NCI-H446 treated with DMSO at 0.1 percent for 48 hours (cell line): ENCODE data around the gene PRRG4.
"Not testable (repeated sequence)": the region's sequence is repeated elsewhere in the genome, so short reads cannot be mapped to it uniquely, and the experiment has no call there.

ENCODE experiments used
- DNase-seq: peaks from one replicate; lab custom pipeline; 2025; lab: John Stamatoyannopoulos, UW

PRRG4 gene

DNA sequence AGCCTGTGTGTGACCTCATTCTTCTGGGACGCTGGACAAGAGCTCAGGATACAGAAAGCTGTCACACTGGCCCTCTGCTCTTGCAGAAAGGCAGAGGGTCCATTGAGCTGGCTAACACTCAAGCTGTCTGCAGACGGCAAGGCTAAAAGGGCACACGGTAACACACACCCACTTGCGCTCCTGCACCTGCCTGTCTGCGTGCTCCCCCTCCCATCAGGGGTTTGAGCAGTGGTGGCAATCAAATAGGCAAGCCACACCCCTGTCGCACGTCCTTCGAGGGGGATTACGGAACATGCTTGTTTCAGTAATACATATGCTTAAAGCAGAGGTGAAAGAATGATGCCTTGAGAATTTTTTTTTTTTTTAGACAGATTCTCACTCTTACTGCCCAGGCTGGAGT is 55.8 kb downstream of the PRRG4 start:
- no peak for DNase-seq

DNA sequence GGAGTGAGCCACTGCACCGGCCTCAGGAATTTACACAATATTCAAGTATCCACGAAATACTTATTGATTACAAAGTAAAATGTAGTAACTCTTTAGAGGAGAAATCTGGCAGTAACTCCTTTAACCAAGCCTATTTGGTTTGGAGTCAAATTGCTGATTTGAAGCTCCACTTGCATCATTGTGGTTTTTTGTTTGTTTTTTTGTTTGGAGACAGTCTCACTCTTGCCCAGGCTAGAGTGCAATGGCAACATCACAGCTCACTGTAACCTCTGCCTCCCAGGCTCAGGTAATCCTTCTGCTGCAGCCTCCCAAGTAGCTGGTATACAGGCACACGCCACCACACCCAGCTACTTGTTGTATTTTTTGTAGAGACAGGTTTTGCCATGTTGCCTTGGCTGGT is 56.5 kb downstream of the PRRG4 start:
- no peak for DNase-seq

DNA sequence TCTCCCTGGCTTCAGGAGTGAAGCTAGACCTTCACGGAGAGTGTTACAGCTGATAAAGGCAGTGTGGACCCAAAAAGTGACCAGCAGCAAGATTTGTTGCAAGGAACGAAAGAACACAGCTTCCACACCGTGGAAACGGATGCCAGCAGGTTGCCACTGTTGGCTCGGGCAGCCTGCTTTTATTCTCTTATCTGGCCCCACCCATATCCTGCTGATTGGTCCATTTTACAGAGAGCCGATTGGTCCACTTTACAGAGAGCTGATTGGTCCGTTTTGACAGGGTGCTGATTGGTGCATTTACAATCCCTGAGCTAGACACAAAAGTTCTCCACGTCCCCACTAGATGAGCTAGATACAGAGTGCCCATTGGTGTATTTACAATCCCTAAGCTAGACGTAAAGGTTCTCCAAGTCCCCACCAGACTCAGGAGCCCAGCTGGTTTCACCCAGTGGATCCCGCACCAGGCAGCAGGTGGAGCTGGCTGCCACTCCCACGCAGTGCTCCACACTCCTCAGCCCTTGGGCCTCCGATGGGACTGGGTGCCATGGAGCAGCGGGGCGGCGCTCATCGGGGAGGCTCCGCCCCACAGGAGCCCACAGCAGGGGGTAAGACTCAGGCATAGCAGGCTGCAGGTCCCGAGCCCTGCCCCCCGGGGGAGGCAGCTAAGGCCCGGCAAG is 58.1 kb downstream of the PRRG4 start:
- not testable (repeated sequence) for DNase-seq

DNA sequence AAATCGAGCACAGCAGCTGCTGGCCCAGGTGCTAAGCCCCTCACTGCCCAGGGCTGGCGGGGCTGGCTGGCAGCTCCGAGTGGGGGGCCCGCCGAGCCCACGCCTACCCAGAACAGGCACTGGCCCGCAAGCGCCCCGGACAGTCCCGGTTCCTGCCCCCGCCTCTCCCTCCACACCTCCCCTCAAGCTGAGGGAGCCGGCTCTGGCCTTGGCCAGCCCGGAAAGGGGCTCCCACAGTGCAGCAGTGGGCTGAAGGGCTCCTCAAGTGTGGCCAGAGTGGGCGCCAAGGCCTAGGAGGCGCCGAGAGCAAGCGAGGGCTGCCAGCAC is 58.6 kb downstream of the PRRG4 start:
- not testable (repeated sequence) for DNase-seq

DNA sequence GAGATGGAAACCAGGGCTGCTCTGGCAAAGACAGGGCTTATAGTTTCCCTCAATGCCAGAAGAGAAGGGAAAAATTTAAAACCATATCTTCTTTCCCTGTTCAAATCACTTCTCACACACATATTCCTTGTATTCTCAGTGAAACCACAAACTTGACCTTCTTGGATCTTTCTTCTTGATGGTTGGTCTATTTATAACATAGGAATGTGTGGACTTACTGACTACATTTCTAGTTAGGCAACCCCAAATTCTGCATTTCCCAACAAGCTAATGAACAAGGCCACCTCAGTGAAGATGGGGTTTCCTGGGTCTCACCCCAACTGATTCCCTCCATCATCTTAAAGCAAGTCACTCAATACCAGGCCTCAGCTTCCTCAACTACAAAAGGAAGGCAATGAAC is 59.1 kb downstream of the PRRG4 start:
- DNase-seq = no peak

DNA sequence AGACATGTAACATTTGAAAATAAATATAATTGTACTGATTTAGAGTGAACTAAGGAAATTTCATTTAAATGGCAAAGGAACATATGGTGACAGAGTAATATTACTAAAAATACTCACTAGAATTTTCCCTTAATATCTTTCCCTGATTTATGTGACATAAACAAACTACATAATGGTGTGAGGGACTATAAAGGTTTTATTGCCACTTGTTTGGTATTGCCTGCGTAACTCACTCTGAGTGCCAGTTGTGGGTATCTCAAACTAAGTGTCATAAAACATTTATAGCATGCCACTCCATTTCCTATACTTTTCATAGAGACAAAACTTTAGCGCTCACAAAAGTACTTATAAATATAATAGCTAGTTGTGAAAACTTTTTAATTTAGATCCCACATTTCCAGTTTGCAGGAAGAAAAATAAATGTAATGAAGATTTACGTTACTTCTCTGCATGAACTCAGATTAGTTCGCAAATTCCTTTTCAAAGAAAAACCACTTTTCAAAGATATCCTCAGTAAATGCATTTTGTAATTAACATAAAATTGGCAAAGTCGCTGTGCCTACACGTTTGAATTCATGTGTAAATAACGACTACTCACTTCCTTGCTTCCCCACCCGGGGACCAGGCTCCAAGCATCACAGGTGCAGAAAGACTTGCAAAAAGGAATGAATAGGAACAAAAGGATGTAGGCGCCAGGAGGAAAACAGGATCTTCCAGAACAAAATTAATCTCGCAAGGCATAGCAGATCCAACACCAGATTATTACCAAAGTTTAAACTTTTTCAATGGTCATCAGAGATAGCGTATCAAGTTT is 61.3 kb downstream of the PRRG4 start:
- DNase-seq = no peak

DNA sequence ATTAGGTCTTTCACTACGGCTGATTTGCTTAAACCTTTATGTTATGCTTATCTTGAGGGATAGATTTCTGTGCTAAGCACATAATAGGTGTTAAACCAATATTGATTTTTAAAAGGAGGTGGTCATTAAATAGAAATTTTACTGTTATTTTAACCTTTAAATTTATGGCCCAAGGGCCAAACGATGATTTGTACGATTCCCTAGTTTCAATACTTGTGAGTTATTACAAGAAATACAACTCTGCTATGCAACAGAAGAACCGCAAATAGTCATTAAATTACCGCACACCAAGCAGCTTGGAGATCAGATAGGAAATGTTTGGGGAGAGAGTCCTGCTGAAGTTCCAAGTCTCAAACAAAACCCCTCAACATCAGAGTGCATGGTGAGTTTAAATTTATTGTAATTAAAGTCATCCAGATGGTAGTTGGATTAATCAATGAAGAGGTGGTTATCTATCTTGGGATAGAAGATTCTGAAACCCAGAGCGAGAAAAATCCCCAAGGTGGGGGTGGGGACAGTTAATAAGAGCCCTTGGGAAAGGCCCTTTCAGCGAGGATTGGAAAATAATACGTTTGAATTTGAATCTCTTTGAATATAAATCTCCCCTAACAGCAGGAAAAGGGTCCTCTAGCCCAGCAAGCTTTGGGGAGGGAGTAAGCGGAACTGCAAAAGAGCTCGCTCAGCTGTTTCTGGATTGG is 62.1 kb downstream of the PRRG4 start:
- no peak for DNase-seq

DNA sequence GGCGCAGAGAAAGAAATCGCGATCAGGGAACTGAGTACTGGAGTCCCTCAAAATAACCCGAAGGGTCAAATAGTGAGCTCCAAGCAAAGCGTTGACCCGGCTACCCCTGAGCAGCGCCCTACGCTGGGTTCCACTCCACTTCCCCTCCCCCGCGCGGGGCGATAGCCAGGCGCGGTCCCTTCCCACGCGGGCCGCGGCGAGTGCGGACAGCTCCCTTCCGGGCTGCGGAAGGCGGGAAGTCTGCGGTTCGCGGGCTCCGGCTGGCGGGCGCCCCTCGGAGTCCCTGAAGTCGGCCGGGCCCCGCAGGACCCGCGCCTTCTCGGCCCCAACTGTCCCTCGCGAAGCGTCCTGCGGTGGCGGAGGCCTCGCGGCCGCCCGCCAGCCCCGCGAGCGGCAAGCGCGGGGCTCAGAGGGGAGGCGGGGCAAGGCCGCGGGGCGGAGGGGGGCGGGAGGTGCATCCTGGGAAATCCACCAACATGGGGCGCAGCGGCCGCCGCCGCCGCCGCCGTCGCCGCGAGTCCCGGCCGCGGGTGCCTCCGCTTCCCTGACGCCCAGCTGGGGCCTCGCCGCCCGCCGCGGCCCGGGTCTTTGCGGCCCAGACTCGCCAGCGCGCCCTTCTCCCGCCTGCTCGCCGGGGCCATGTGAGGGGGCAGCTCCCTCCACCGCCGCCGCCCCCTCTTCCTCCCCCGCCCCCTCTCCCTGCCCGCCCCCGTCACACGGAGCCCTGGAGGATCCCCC is 62.8 kb downstream of the PRRG4 start, which contains the start of gene QSER1:
TSS of gene QSER1 (plus strand) at position 457 of the 738 bp plus-strand sequence. CDS start 315 bp downstream, outside the sequence.
- DNase-seq = peak; percentile 41

DNA sequence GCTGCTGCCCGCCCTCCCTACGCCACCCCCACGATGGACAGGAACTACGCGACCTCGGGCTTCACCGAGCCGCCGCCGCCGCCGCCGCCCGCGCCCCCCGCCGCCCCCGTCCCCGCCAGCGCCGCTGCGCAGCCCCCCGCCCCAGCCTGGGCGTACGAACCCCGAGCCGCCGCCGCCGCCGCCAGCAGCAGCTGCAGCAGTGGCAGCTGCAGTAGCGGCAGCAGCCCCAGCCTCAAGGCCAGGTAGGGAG is 63.3 kb downstream of the PRRG4 start:
- DNase-seq = no peak

DNA sequence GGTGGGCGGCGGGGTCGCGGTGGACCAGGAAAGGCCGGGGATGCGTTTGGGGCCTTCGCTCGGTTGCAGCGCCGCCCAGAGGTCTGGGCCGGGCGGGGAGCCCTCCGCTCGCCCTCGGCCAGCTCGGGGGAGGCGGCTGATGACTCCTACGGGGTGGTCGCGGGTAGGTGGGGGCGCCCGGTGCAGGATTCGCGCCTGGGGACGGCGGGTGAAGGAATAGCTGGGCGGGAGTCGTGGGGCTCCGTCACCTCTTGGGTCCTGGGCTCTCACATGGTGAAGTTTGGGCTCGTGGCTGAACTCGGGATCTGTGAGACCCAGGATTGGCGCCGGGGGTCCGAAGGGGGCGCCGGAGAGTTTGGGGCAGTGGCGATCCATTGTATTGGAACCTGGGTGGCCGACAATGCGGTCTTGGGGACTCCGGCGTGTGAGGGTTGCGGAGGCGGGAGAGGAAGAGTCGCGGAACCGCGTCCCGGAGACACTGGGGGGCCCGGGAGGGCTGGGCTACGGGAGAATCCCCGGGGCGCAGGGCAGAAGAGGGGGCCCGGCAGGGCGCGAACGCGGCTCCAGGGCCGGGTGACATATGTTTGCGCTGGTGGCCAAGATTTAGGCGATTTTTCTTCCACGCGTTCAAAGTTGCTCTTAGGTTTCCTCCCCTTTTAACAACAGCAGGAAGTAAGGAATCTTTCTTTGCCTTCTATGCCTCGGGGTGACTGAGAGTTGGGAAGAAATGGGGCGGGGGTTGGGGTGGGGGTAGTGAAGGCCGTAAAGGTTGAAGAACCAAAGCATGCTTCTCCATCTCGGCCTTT is 63.8 kb downstream of the PRRG4 start:
- peak; percentile 48 for DNase-seq

DNA sequence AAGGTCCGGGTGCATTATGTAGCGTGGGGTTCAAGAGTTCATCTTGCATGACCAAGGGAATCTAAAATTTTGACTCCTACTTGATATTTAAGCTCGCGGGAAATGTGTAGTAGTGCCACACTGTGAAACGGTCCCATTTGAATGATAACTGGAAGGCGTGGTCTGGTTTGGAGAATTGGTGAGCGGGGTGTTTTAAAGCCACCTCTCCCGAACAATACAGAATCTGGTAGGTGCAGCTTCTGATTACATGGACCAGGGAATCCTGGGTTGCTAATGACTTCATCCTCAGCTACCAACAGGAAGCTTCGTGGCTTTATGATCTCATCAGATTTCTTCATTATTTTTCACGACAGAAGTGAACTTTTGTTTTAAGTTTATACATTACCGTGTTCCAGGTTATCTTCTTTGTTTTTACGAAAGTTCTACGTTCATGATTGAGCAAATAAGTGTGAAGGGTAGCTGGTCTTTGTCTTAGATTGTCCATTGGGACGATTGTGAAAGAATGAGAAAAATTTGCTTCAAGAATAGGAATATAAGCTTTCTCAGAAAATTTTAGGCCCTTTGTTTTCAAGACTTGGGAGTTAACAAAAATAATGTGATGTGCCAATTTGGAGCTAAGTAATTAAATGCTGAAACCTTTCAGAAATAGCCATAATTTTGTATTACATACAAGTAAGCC is 64.6 kb downstream of the PRRG4 start:
- peak; percentile 87 for DNase-seq

DNA sequence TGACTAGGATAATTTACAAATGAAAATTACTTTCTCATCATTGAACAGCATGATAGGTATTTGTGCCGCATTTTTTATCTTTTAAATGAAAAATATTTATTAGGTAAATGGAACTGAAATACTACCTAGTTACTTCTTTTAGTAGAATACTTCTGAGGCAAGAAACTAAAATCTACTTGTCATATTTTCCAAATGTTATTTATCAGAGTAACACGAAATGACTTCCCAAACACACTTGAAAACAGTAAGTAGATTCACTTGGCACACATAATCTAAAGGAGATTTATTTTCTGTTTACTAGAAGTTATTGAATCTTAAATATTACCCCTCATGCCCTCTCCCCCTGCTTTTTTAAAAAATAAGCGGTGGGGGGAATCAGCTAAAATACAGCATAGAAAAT is 65.2 kb downstream of the PRRG4 start:
- DNase-seq = no peak

DNA sequence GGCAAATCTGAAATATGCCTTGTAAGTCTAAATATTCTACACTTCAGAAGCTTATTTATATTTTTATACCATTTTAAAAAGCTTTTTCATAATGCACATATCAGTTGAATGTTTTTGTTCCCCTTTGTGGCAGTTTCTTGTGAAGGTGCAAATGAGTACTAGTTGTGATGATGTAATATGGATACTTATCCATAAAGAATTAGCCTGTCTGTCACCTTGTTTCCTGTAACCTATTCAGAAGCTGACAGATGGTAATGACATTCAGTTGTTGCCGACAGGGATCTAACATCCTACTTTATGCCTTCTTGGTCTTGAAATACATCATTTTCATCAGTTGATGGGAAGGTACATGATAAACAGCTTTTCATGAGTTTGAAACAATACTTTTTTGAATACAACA is 65.7 kb downstream of the PRRG4 start:
- DNase-seq = peak; percentile 7

DNA sequence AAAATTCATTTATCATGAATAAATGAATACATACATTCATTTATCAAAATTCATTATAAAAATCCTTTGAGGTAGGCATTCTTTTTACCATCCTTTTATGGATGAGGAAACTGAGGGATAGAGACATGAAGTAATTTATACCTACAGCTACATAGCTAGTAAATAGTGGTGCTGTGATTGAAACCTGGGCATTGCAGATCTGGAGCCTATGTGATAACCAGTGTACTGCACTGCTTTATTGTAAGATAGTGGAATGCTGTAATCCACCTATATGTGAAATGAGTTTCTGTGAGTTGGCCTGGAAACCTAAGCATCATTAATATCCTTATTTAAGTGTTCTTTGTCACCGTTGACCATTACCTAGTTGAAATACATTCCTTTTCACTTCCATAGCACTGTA is 67.4 kb downstream of the PRRG4 start:
- no peak for DNase-seq

DNA sequence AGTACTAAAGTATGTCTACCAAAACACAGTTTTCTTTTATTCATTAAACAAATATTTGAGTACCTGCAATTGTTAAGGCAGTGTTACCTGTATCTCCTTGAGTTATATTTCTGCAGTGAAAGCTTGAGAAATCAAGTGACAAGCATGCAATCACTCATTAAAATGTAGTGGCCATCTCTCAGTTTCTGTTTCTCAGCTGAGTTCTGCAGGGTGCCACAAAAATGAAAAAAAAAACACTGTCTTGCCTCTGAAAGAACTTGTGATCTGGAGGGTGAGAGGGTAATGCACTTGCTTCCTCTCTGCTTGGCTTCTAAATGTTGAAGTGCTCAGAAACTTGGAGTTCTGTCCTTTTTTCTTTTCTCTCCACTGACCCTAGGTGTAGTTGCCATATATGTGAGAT is 69.7 kb downstream of the PRRG4 start:
- no peak for DNase-seq

DNA sequence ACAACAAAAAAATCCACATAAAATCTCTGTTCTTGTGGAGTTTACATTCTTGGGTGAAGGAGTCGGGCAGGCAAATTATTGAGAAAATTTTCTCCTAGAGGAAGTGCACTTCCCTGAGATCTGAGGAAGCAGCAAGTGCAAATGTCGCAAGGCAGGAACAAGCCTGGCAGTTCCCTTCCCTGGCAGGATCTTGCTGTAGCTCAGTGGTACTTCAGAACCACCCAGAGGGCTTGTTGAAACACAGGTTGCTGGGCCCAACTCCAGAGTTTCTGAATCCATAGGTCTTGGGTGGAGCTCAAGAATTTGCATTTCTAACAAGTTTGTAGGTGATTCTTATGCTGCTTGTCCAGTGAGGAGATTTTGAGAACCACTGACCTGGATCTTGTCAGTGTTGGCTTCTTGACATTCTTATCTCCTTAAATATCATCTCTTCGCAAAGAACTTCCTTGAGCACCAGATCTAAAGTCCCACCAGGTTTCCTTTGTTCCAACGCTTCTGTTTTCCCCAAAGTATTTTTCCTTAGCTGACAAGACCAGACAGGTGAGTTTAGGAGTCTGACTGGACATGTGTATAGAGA is 72.5 kb downstream of the PRRG4 start:
- DNase-seq = no peak

DNA sequence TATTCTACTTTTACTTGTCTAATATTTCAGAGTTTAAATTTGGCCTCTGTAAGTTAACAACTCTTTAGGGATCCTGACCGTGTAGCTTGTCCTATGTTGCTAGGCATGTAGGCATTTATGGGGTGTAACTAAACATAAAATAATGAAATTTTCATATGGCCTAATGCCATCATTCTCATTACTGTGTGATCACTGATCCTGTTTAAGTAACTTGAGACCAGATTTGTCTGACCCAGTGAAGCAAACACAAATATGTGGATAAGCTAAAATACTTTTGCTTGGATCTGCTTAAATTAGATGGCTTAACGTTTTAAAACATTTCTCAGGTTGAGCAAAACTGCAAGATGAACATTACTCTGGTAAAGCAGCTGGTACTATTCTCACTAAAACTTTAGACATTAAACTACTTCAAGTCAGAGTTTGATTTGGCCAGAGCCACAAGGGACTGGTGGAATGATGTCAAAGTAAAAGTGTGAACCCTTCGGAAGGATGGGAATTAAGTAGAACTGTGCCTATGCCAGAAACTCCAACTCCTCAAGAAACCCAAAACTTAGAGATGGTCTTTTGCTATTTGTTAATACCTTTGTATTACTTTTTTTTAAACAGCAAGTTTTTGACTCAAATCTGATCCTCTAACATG is 75.4 kb downstream of the PRRG4 start:
- no peak for DNase-seq
